Spleen (tissue), 11 donors: Measurements from ENCODE around the gene CHPF. TPM values are rescaled to one million over a fixed set of nuclear protein-coding genes. Genes with fewer than 3 reads are reported as not detected.

Source experiments
- DNase-seq: peaks from one replicate; pipeline ENCODE4 v3.0.0-alpha.2; 2020
- H3K27ac ChIP-seq, 8 donors: fragments of 200-600 bp; sonication (generic) in 7 of 8; 1 replicate in 4 of 8; 2 replicates in 4 of 8; pipeline versions ENCODE4 v1.5.0 to v1.8.0; 2016 to 2021; ENCODE audit warnings: inconsistent platforms in 4 of 8, mild to moderate bottlenecking in 4 of 8, moderate library complexity in 1 of 8
- H3K27me3 ChIP-seq, 7 donors: fragments of 200-600 bp; sonication (generic) in 6 of 7; replicated peaks in 1 of 7; 1 replicate in 4 of 7; 2 replicates in 3 of 7; pipeline versions ENCODE4 v1.5.0 to v1.8.0; 2016 to 2021; ENCODE audit warnings: inconsistent platforms in 3 of 7, mild to moderate bottlenecking in 1 of 7
- H3K36me3 ChIP-seq, 6 donors: fragments of 200-600 bp; sonication (generic) in 5 of 6; 1 replicate in 4 of 6; 2 replicates in 2 of 6; pipeline versions ENCODE4 v1.5.0 to v1.8.0; 2016 to 2021; ENCODE audit warnings: inconsistent platforms in 2 of 6
- H3K4me1 ChIP-seq, 6 donors: fragments of 200-600 bp; sonication (generic) in 5 of 6; 1 replicate in 3 of 6; 2 replicates in 3 of 6; pipeline versions ENCODE4 v1.5.0 to v1.8.0; 2016 to 2021; ENCODE audit warnings: inconsistent platforms in 3 of 6
- H3K4me3 ChIP-seq, 8 donors: fragments of 200-600 bp; sonication (generic) in 7 of 8; 1 replicate in 4 of 8; 2 replicates in 4 of 8; pipeline versions ENCODE4 v1.5.0 to v1.8.0; 2016 to 2021; ENCODE audit warnings: inconsistent platforms in 4 of 8, mild to moderate bottlenecking in 4 of 8, moderate library complexity in 2 of 8
- H3K9me3 ChIP-seq, 8 donors: fragments of 200-600 bp; sonication (generic) in 7 of 8; 1 replicate in 4 of 8; 2 replicates in 4 of 8; pipeline versions ENCODE4 v1.5.0 to v1.8.0; 2016 to 2021; ENCODE audit warnings: inconsistent platforms in 4 of 8
- POLR2A ChIP-seq, 3 donors: fragments of 450-650 bp; IDR thresholded peaks; one replicate each; pipeline ENCODE4 v1.5.1; 2017; ENCODE audit warnings: antibody characterized with exemption in 3 of 3, mild to moderate bottlenecking in 1 of 3
- POLR2AphosphoS5 ChIP-seq, 3 donors: sonication (generic); formaldehyde crosslinking; IDR thresholded peaks; one replicate each; pipeline ENCODE4 v1.5.1; 2017; ENCODE audit warnings: antibody characterized with exemption in 3 of 3
- WGBS, 5 donors: extraction: QIAGEN DNeasy Blood & Tissue Kit in 3 of 5; methylation state at CpG; one replicate each; pipeline versions ENCODE4 v1.1.5 to v1.1.7; 2013 to 2018; 5-methylcytosine and 5-hydroxymethylcytosine counted together
- intact Hi-C: fragments of 100-400 bp; cut with DNase I; formaldehyde crosslinking; loops from one replicate; pipeline ENCODE4 v1.15.0; 2023; ENCODE audit warnings: low total_unique reads
- polyA plus RNA-seq, 3 donors: library from polyadenylated mRNA; stranded (reverse); fragments of 200-250 nt; gene quantifications; one replicate each; pipeline ENCODE4 v1.2.1, GENCODE V29; 2013
- total RNA-seq, 7 donors: library from RNA; depleted of rRNA in 3 of 7; stranded (reverse); fragments of >200 nt in 3 of 7; fragmentation: NEBNext Ultra II Directional in 4 of 7; extraction: Animal tissue kit (Norgen Biotek cat#: 25700) in 4 of 7; gene quantifications; one replicate each; pipeline versions ENCODE4 v1.1.0 to v1.2.1, GENCODE V29; 2016 to 2021
- TF ChIP-seq, protein P1 (sequence below), 11 experiments: fragments of 200-600 bp in 7 of 11; fragments of 450-650 bp in 4 of 11; sonication (generic) in 4 of 11; IDR thresholded peaks in 8 of 11; conservative IDR thresholded peaks in 3 of 11; 1 replicate in 7 of 11; 2 replicates in 4 of 11; pipeline versions ENCODE4 v1.4.0 to v1.8.0; 2016 to 2021; ENCODE audit warnings: antibody characterized with exemption in 11 of 11, inconsistent platforms in 4 of 11, mild to moderate bottlenecking in 1 of 11
- donor health status: healthy with polysubstance abuse.
- donor health status: DM: no; HTN: no; CAD: no; lungs with moderate emphysema.
- donor health status: DM: no; HTN: no; CAD: no.
- donor health status: Bipolar disorder and iron deficiency.
- donor health status: healthy.
- donor health status: DM: no; HTN: no; CAD: no.
- donor health status: DM: yes; HTN: yes; CAD: no.

CHPF gene
- total and polyA plus RNA-seq, 10 donors: 2.8 to 26.2 (median 13.2) TPM

DNA sequence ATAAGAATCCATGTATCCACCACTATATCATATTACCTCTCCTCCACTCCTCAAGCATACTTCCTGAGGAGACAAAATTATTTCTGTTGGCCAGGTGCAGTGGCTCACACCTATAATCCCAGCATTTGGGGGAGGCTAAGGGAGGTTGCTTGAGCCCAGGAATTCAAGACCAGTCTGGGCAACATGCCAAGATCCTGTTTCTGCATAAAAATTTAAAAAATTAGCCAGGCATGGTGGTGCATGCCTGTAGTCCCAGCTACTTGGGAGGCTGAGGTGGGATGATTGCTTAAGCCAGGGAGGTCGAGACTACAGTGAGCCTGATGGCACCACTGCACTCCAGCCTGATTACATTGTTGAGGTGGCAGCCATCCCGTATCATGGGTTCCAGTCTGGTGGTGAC is 37.7 kb upstream of the CHPF start:
- Histone ChIP-seq H3K27ac (no peak overlapping the region), H3K4me1 (no peaks in the 10 kb centered on the region), H3K4me3 (no peak overlapping the region), H3K27me3 (peaks cover 0 to 31% (median 0%) of the 10 kb centered on the region in 7 donors), H3K9me3 (no peaks in the 10 kb centered on the region), H3K36me3 (no peaks in the 10 kb centered on the region)
- no peak for TF ChIP-seq POLR2AphosphoS5 (IDR thresholded peaks at IDR 0.05)
- TF ChIP-seq POLR2A (IDR thresholded peaks at IDR 0.05): no peak
- TF ChIP-seq, protein P1, sequence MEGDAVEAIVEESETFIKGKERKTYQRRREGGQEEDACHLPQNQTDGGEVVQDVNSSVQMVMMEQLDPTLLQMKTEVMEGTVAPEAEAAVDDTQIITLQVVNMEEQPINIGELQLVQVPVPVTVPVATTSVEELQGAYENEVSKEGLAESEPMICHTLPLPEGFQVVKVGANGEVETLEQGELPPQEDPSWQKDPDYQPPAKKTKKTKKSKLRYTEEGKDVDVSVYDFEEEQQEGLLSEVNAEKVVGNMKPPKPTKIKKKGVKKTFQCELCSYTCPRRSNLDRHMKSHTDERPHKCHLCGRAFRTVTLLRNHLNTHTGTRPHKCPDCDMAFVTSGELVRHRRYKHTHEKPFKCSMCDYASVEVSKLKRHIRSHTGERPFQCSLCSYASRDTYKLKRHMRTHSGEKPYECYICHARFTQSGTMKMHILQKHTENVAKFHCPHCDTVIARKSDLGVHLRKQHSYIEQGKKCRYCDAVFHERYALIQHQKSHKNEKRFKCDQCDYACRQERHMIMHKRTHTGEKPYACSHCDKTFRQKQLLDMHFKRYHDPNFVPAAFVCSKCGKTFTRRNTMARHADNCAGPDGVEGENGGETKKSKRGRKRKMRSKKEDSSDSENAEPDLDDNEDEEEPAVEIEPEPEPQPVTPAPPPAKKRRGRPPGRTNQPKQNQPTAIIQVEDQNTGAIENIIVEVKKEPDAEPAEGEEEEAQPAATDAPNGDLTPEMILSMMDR (IDR thresholded peaks at IDR 0.05 in 8 of 11, conservative IDR thresholded peaks at IDR 0.05 in 3 of 11): no peak
- no peak for DNase-seq
- 32 to 89% (median 79%) methylated on average over 2 of the region's 2 CpGs; no CpG with 5 or more reads in 1 of the 5 donors for WGBS, 5 donors
- intact Hi-C loops: no loop called here

DNA sequence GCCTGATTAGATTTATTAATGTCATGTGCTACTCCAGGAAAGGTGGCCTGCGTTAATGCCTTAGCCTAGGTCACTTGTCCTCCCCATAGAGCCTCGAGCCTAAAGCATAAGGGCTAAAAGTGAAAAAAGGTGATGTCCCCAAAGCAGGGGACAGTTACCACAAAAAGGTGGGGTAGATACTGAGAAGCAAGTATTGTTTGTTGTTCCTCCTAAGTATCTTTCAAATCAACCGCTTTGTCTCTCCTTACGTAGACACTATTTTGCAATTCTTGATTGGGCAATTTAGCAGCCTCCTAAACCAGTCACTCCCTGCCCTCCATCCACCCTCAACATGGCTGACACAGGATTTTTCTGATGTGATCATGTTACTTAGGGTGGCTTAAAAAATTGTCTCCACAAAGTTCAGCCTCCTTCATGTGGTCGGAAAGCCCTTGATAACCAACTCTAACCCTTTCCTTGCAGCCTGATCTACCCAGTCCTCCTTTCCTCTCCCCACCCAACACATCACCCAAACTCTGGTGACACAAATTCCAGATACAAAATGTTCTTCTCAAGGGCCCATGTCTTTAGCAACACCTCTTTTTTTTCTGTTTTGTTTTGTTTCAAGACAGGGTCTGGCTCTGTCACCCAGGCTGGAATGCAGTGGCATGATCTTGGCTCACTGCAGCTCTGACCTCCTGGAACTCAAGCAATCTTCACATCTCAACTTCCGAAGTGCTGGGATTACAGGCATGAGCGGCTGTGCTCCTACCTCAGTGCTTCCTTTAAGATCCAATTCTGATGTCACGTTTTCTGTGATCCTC is 35.4 kb upstream of the CHPF start:
- no peak overlapping the region for H3K27ac ChIP-seq
- no peaks in the 10 kb centered on the region for H3K36me3 ChIP-seq
- DNase-seq: no peak
- H3K27me3 ChIP-seq: peaks cover 0 to 34% (median 0%) of the 10 kb centered on the region in 7 donors
- WGBS, 5 donors: 67 to 87% (median 70%) methylated on average over 8 of the region's 8 CpGs
- no peaks in the 10 kb centered on the region for H3K9me3 ChIP-seq
- TF ChIP-seq, protein P1 (IDR thresholded peaks at IDR 0.05 in 8 of 11, conservative IDR thresholded peaks at IDR 0.05 in 3 of 11): no peak
- TF ChIP-seq POLR2AphosphoS5 (IDR thresholded peaks at IDR 0.05) (no peak), POLR2A (IDR thresholded peaks at IDR 0.05) (no peak)
- intact Hi-C loops: no loop called here
- no peaks in the 10 kb centered on the region for H3K4me1 ChIP-seq
- H3K4me3 ChIP-seq: no peak overlapping the region

DNA sequence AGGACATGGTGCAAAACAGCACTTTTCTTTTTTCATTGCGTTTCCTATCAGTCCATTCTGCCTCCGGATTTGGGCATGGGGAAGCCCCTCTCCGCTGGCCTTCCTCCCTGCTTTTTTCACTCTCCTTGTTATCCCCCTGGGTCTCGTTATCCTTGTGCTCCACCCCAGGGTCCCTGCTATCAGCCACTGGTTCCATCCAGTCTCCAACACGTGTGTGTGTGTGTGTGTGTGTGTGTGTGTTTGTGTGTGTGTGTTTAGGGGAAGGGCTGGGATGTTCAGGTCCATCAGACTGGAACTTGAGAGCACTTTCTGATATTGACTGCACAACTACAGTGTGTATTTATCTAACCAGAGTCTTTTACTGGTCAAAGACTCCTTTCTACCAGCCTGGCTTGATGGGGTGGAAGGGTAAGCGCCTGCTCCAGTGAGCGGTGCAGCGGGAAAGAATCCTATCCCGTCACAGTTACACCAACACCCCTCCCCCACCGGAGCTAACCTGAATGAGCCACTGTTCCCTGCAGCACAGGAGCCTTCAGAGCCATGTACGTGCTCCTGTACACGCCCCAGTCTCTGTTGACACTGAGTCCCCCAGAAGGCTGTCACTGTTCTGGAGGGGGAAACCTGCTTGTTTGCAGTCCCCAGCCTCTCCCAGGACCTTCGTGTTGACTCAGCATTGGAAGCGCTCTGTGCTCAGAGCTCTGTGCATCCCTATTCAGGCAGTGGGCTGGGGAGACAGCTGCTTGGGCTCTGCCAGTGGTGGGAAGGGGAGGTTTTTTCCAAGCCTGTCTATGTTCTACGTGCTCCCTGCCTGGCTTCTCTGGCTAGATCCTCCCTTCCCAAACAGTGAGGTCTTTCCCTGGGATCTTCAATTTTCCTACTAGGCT is 33.1 kb upstream of the CHPF start:
- H3K9me3 ChIP-seq: no peaks in the 10 kb centered on the region
- no peaks in the 10 kb centered on the region for H3K36me3 ChIP-seq
- H3K4me1 ChIP-seq: peaks cover 0 to 2% (median 0%) of the 10 kb centered on the region in 6 donors
- intact Hi-C loops: no loop called here
- no peak overlapping the region for H3K4me3 ChIP-seq
- peaks cover 0 to 53% (median 7%) of the 10 kb centered on the region in 7 donors for H3K27me3 ChIP-seq
- TF ChIP-seq POLR2AphosphoS5 (IDR thresholded peaks at IDR 0.05) (no peak), POLR2A (IDR thresholded peaks at IDR 0.05) (no peak)
- TF ChIP-seq, protein P1 (IDR thresholded peaks at IDR 0.05 in 8 of 11, conservative IDR thresholded peaks at IDR 0.05 in 3 of 11): no peak
- WGBS, 5 donors: 47 to 67% (median 56%) methylated on average over 15 of the region's 15 CpGs
- no peak overlapping the region for H3K27ac ChIP-seq
- DNase-seq: no peak
